GM12878 (cell line): ENCODE data around the gene FHOD3. TPM values are rescaled to one million over a fixed set of nuclear protein-coding genes. Genes with fewer than 3 reads are reported as not detected.

ENCODE experiments used
- BCL11A ChIP-seq: IDR thresholded peaks from 2 replicates; pipeline ENCODE4 v1.6.1; 2011; ENCODE audit warnings: low read depth, low read length
- BCLAF1 ChIP-seq: fragments of 450-650 bp; IDR thresholded peaks from 2 replicates; pipeline ENCODE4 v1.6.1; 2017; ENCODE audit warnings: antibody characterized with exemption, mild to moderate bottlenecking, moderate library complexity
- BRCA1 ChIP-seq: IDR thresholded peaks from 2 replicates; pipeline ENCODE4 v1.6.1; 2011; ENCODE audit warnings: low read depth, low read length, improper control_type of control experiment
- CTCF ChIP-seq, 3 experiments: IDR thresholded peaks in 2 of 3; conservative IDR thresholded peaks in 1 of 3; 2 replicates each; pipeline ENCODE4 v1.5.1; 2011; ENCODE audit warnings: low read depth in 3 of 3, low read length in 3 of 3, mild to moderate bottlenecking in 3 of 3, control low read depth in 2 of 3, moderate library complexity in 2 of 3, inconsistent platforms in 1 of 3, mixed read lengths in 1 of 3; ENCODE audit not compliant: control insufficient read depth in 2 of 3, insufficient read depth in 1 of 3; ENCODE audit errors: extremely low read depth in 1 of 3
- DPF2 ChIP-seq: fragments of 450-650 bp; IDR thresholded peaks from 2 replicates; pipeline ENCODE4 v1.6.1; 2017; ENCODE audit warnings: mild to moderate bottlenecking
- IKZF2 ChIP-seq, 2 experiments: fragments of 450-650 bp; IDR thresholded peaks; 2 replicates each; pipeline ENCODE4 v1.6.1; 2017; ENCODE audit warnings: mild to moderate bottlenecking in 2 of 2, moderate library complexity in 2 of 2
- MLLT1 ChIP-seq: fragments of 450-650 bp; IDR thresholded peaks from 2 replicates; pipeline ENCODE4 v1.6.1; 2016; ENCODE audit warnings: mild to moderate bottlenecking
- MTA2 ChIP-seq: fragments of 450-650 bp; IDR thresholded peaks from 2 replicates; pipeline ENCODE4 v1.6.1; 2016; ENCODE audit warnings: low read depth, mild to moderate bottlenecking, moderate library complexity
- NFIC ChIP-seq: IDR thresholded peaks from 2 replicates; pipeline ENCODE4 v1.6.1; 2012; ENCODE audit warnings: low read depth, mild to moderate bottlenecking, inconsistent platforms, low read length, moderate library complexity
- RBBP5 ChIP-seq: fragments of 200-600 bp; sonication (generic); conservative IDR thresholded peaks from 2 replicates; pipeline ENCODE4 v1.6.1; 2016
- RUNX3 ChIP-seq: IDR thresholded peaks from 2 replicates; pipeline ENCODE4 v1.6.1; 2012; ENCODE audit warnings: low read length, inconsistent platforms
- SKIL ChIP-seq: fragments of 450-650 bp; IDR thresholded peaks from 2 replicates; pipeline ENCODE4 v1.6.1; 2017; ENCODE audit warnings: mild to moderate bottlenecking, low read depth, inconsistent platforms; ENCODE audit not compliant: poor library complexity, severe bottlenecking
- SMC3 ChIP-seq: IDR thresholded peaks from 2 replicates; pipeline ENCODE4 v1.6.1; 2011; ENCODE audit warnings: low read length, improper control_type of control experiment, borderline replicate concordance
- TBL1XR1 ChIP-seq: IDR thresholded peaks from 2 replicates; pipeline ENCODE4 v1.6.1; 2012; ENCODE audit warnings: low read depth, low read length, improper control_type of control experiment
- ZBTB33 ChIP-seq: fragments of 450-650 bp; IDR thresholded peaks from 2 replicates; pipeline ENCODE4 v1.6.1; 2017; ENCODE audit warnings: mild to moderate bottlenecking
- ZNF24 ChIP-seq: fragments of 450-650 bp; IDR thresholded peaks from 2 replicates; pipeline ENCODE4 v1.6.1; 2017; ENCODE audit warnings: antibody characterized with exemption, mild to moderate bottlenecking
- polyA plus RNA-seq, 11 experiments: library from polyadenylated mRNA; depleted of rRNA in 4 of 11; unstranded in 6 of 11; stranded (reverse) in 5 of 11; fragments of >200 nt; fragmentation: Nextera tagmentation in 4 of 11; fragmentation: Illumina TruSeq in 1 of 11; extraction: Ambion mirVana in 4 of 11; extraction: Trizol in 1 of 11; gene quantifications; 1 replicate in 1 of 11; 2 replicates in 10 of 11; pipeline versions ENCODE4 v1.2.1 to v1.2.3, GENCODE V29; 2011 to 2016; ENCODE audit warnings: inconsistent platforms in 2 of 11, missing spikeins in 2 of 11, low read depth in 1 of 11
- total RNA-seq, 4 experiments: library from RNA; depleted of rRNA in 3 of 4; stranded (reverse); fragments of >200 nt in 3 of 4; fragmentation: Illumina TruSeq in 1 of 4; extraction: Trizol in 1 of 4; gene quantifications; 2 replicates each; pipeline versions ENCODE4 v1.2.1 to v1.2.3, GENCODE V29; 2013 to 2021

The FHOD3 gene
- total and polyA plus RNA-seq, 10 of the 15 experiments (the other 5 are each of a cell fraction or from before 2014, with no cell fraction given): 0.77 to 26.7 (median 10.4) TPM

GRCh38 chr18:36442717-36443116 lies 145.2 kb downstream of the FHOD3 start (continued):
- TF ChIP-seq BCLAF1 (no peak), DPF2 (peak; percentile 76), CTCF (IDR thresholded peaks at IDR 0.05 in 2 of 3, conservative IDR thresholded peaks at IDR 0.05 in 1 of 3; ENCODE audit: control insufficient read depth in 2 of 3, extremely low read depth in 1 of 3, insufficient read depth in 1 of 3, low read depth in 3 of 3, low read length in 3 of 3) (no peak), MLLT1 (0 out of 2 replicates have a peak, but pooled peaks have one; percentile 31), NFIC (no peak), IKZF2 (IDR thresholded peaks at IDR 0.05) (peak; percentile 75 to 76), TBL1XR1 (no peak), MTA2 (peak; percentile 89), BRCA1 (no peak), RUNX3 (no peak), RBBP5 (no peak), ZNF24 (no peak), ZBTB33 (no peak), BCL11A (0 out of 2 replicates have a peak, but pooled peaks have one; percentile 23), SMC3 (no peak), SKIL (no peak)
